Stomach (tissue), 4 donors: Measurements from ENCODE around the gene LPAR5.

Experiments used
- CTCF ChIP-seq, 7 experiments: fragments of 450-650 bp in 4 of 7; fragments of 200-600 bp in 3 of 7; sonication (generic) in 3 of 7; IDR thresholded peaks; one replicate each; pipeline ENCODE4 v1.5.1; 2016 to 2019; ENCODE audit warnings: antibody characterized with exemption in 7 of 7, control low read depth in 2 of 7, mild to moderate bottlenecking in 1 of 7
- EP300 ChIP-seq: sonication (generic); formaldehyde crosslinking; IDR thresholded peaks from one replicate; pipeline ENCODE4 v1.6.1; 2017; ENCODE audit warnings: antibody characterized with exemption
- POLR2A ChIP-seq, 4 donors: fragments of 450-650 bp; IDR thresholded peaks; one replicate each; pipeline ENCODE4 v1.6.1; 2016; ENCODE audit warnings: antibody characterized with exemption in 4 of 4, control low read depth in 2 of 4, mild to moderate bottlenecking in 1 of 4, moderate library complexity in 1 of 4
- POLR2AphosphoS5 ChIP-seq, 3 donors: sonication (generic); formaldehyde crosslinking; IDR thresholded peaks; one replicate each; pipeline ENCODE4 v1.6.1; 2016; ENCODE audit warnings: antibody characterized with exemption in 3 of 3

GRCh38 chr12:6646276-6647082, 10.7 kb upstream of the LPAR5 start:
- TF ChIP-seq POLR2AphosphoS5 (IDR thresholded peaks at IDR 0.05) (no peak), CTCF (IDR thresholded peaks at IDR 0.05) (no peak), POLR2A (IDR thresholded peaks at IDR 0.05) (no peak), EP300 (no peak)
